ENCODE measurements around the gene ATP5PD. TPM values are rescaled to one million over a fixed set of nuclear protein-coding genes. Genes with fewer than 3 reads are reported as not detected.
"Not testable (repeated sequence)": the region's sequence is repeated elsewhere in the genome, so short reads cannot be mapped to it uniquely, and the experiment has no call there.

The ATP5PD gene
- polyA plus RNA-seq, 4 donors, result 281 to 356 (median 320) TPM

- peak in 1 of 4 donors; percentile 32 for DNase-seq (ENCODE audit: low read depth in 4 of 4, low spot score in 2 of 4)
Measured at GRCh38 chr17:75077496-75078283, 30.9 kb upstream of the ATP5PD start.

- no peak for DNase-seq (ENCODE audit: low read depth in 4 of 4, low spot score in 2 of 4)
Measured at GRCh38 chr17:75077072-75077495, 30.3 kb upstream of the ATP5PD start.

- no peak for DNase-seq (ENCODE audit: low read depth in 4 of 4, low spot score in 2 of 4)
Measured at GRCh38 chr17:75075597-75076336, 29.0 kb upstream of the ATP5PD start.

GRCh38 chr17:75074532-75074931 is 27.8 kb upstream of the ATP5PD start:
- no peak for DNase-seq (ENCODE audit: low read depth in 4 of 4, low spot score in 2 of 4)

- DNase-seq (ENCODE audit: low read depth in 4 of 4, low spot score in 2 of 4), result no peak
Measured at GRCh38 chr17:75073618-75074047, 26.9 kb upstream of the ATP5PD start.

GRCh38 chr17:75072909-75073308 is 26.1 kb upstream of the ATP5PD start:
- DNase-seq (ENCODE audit: low read depth in 4 of 4, low spot score in 2 of 4), result not testable (repeated sequence)

- DNase-seq (ENCODE audit: low read depth in 4 of 4, low spot score in 2 of 4), result not testable (repeated sequence)
Measured at GRCh38 chr17:75071478-75072271, 24.9 kb upstream of the ATP5PD start.

- no peak for DNase-seq (ENCODE audit: low read depth in 4 of 4, low spot score in 2 of 4)
Measured at GRCh38 chr17:75069783-75070182, 23.0 kb upstream of the ATP5PD start.

- no peak for DNase-seq (ENCODE audit: low read depth in 4 of 4, low spot score in 2 of 4)
Measured at GRCh38 chr17:75068750-75069149, 22.0 kb upstream of the ATP5PD start.

GRCh38 chr17:75067856-75068255 is 21.1 kb upstream of the ATP5PD start:
- no peak for DNase-seq (ENCODE audit: low read depth in 4 of 4, low spot score in 2 of 4)

GRCh38 chr17:75065562-75066151 is 18.9 kb upstream of the ATP5PD start:
- DNase-seq (ENCODE audit: low read depth in 4 of 4, low spot score in 2 of 4), result no peak

- no peak for DNase-seq (ENCODE audit: low read depth in 4 of 4, low spot score in 2 of 4)
Measured at GRCh38 chr17:75064867-75065561, 18.2 kb upstream of the ATP5PD start.

- no peak for DNase-seq (ENCODE audit: low read depth in 4 of 4, low spot score in 2 of 4)
Measured at GRCh38 chr17:75064460-75064859, 17.7 kb upstream of the ATP5PD start.

- no peak for DNase-seq (ENCODE audit: low read depth in 4 of 4, low spot score in 2 of 4)
Measured at GRCh38 chr17:75064040-75064439, 17.3 kb upstream of the ATP5PD start.

GRCh38 chr17:75063626-75064025 is 16.9 kb upstream of the ATP5PD start:
- DNase-seq (ENCODE audit: low read depth in 4 of 4, low spot score in 2 of 4), result no peak

- no peak for DNase-seq (ENCODE audit: low read depth in 4 of 4, low spot score in 2 of 4)
Measured at GRCh38 chr17:75063201-75063600, 16.4 kb upstream of the ATP5PD start.

- DNase-seq (ENCODE audit: low read depth in 4 of 4, low spot score in 2 of 4), result no peak
Measured at GRCh38 chr17:75061618-75062017, 14.8 kb upstream of the ATP5PD start.

- no peak for DNase-seq (ENCODE audit: low read depth in 4 of 4, low spot score in 2 of 4)
Measured at GRCh38 chr17:75061055-75061438, 14.3 kb upstream of the ATP5PD start.

GRCh38 chr17:75060434-75061054 is 13.8 kb upstream of the ATP5PD start:
- no peak for DNase-seq (ENCODE audit: low read depth in 4 of 4, low spot score in 2 of 4)
